Measurements from ENCODE around the gene ZNF45.

DNA sequence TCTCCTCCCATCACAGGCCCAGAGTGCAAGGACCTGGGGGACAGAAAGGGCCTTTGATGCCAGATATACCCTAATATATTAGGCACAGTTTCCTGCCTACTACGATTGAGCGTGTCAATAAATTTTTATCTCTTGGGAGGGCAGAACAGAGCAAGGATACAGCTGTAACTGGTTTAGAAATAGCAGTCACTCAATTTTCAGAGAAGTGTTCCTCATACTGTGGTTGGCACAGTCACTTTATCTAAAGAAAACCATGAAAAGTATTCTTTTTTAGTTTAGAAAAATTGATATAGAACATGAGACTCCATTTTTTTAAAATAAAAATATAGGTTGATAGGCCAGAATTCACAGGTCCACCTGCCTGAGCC, 48.4 kb upstream of the ZNF45 start:
- no peak for TF ChIP-seq EZH2 (IDR thresholded peaks at IDR 0.05)
- TF ChIP-seq RAD21 (IDR thresholded peaks at IDR 0.05; ENCODE audit: low read depth): no peak
- TF ChIP-seq ZBTB33 (IDR thresholded peaks at IDR 0.05; ENCODE audit: extremely low read depth, insufficient replicate concordance, low read length): no peak
- TF ChIP-seq, protein P1, sequence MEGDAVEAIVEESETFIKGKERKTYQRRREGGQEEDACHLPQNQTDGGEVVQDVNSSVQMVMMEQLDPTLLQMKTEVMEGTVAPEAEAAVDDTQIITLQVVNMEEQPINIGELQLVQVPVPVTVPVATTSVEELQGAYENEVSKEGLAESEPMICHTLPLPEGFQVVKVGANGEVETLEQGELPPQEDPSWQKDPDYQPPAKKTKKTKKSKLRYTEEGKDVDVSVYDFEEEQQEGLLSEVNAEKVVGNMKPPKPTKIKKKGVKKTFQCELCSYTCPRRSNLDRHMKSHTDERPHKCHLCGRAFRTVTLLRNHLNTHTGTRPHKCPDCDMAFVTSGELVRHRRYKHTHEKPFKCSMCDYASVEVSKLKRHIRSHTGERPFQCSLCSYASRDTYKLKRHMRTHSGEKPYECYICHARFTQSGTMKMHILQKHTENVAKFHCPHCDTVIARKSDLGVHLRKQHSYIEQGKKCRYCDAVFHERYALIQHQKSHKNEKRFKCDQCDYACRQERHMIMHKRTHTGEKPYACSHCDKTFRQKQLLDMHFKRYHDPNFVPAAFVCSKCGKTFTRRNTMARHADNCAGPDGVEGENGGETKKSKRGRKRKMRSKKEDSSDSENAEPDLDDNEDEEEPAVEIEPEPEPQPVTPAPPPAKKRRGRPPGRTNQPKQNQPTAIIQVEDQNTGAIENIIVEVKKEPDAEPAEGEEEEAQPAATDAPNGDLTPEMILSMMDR (IDR thresholded peaks at IDR 0.05 in 2 of 3, conservative IDR thresholded peaks at IDR 0.05 in 1 of 3; ENCODE audit: borderline replicate concordance in 1 of 3, insufficient read depth in 1 of 3, low read depth in 2 of 3, low read length in 2 of 3): no peak
- TF ChIP-seq POLR2A (IDR thresholded peaks at IDR 0.05; ENCODE audit: borderline replicate concordance, extremely low read depth, insufficient read depth, insufficient read length): no peak
- TF ChIP-seq TCF7L2 (IDR thresholded peaks at IDR 0.05; ENCODE audit: borderline replicate concordance, extremely low read depth, insufficient read depth, insufficient read length): no peak
- TF ChIP-seq MAX (IDR thresholded peaks at IDR 0.05): no peak
- TF ChIP-seq POLR2AphosphoS5 (IDR thresholded peaks at IDR 0.05; ENCODE audit: low read depth, low read length): no peak
- TF ChIP-seq EZH2phosphoT487 (IDR thresholded peaks at IDR 0.05; ENCODE audit: borderline replicate concordance): no peak
- TF ChIP-seq JUND (IDR thresholded peaks at IDR 0.05): no peak
- TF ChIP-seq YY1 (IDR thresholded peaks at IDR 0.05; ENCODE audit: extremely low read depth, insufficient replicate concordance, low read depth, low read length): no peak
- no peak for TF ChIP-seq ZFX (IDR thresholded peaks at IDR 0.05)
- TF ChIP-seq SRF (IDR thresholded peaks at IDR 0.05; ENCODE audit: low read depth): no peak
- TF ChIP-seq SP1 (IDR thresholded peaks at IDR 0.05; ENCODE audit: low read depth): no peak

All from HCT116 (cell line).